ENCODE data around the gene COPG1.
A peak's percentile ranks its signal among the peaks of the same experiment; 100 is the strongest.

Gene COPG1

GRCh38 chr3:129314386-129315222, 65.2 kb downstream of the COPG1 start:
- DNase-seq (ENCODE audit: low read depth in 2 of 2), result no peak

- no peak for DNase-seq (ENCODE audit: low read depth in 2 of 2)
Observed at GRCh38 chr3:129315223-129315997, 66.0 kb downstream of the COPG1 start.

GRCh38 chr3:129315998-129316247, 66.5 kb downstream of the COPG1 start:
- DNase-seq (ENCODE audit: low read depth in 2 of 2), result no peak

GRCh38 chr3:129316248-129317013, 67.0 kb downstream of the COPG1 start:
- DNase-seq (ENCODE audit: low read depth in 2 of 2), result peak; percentile 74 to 93

GRCh38 chr3:129317014-129317771, 67.8 kb downstream of the COPG1 start:
- DNase-seq (ENCODE audit: low read depth in 2 of 2), result no peak

- no peak for DNase-seq (ENCODE audit: low read depth in 2 of 2)
Observed at GRCh38 chr3:129317848-129318247, 68.4 kb downstream of the COPG1 start.

GRCh38 chr3:129318921-129319320, 69.5 kb downstream of the COPG1 start:
- DNase-seq (ENCODE audit: low read depth in 2 of 2), result no peak

GRCh38 chr3:129320261-129320660, 70.9 kb downstream of the COPG1 start:
- DNase-seq (ENCODE audit: low read depth in 2 of 2), result no peak

- no peak for DNase-seq (ENCODE audit: low read depth in 2 of 2)
Observed at GRCh38 chr3:129320825-129321487, 71.5 kb downstream of the COPG1 start.

- DNase-seq (ENCODE audit: low read depth in 2 of 2), result no peak
Observed at GRCh38 chr3:129321887-129322286, 72.5 kb downstream of the COPG1 start.

GRCh38 chr3:129323651-129324294, 74.4 kb downstream of the COPG1 start:
- no peak for DNase-seq (ENCODE audit: low read depth in 2 of 2)

GRCh38 chr3:129324855-129325254, 75.4 kb downstream of the COPG1 start:
- no peak for DNase-seq (ENCODE audit: low read depth in 2 of 2)

- DNase-seq (ENCODE audit: low read depth in 2 of 2), result no peak
Observed at GRCh38 chr3:129325383-129325782, 76.0 kb downstream of the COPG1 start.

- DNase-seq (ENCODE audit: low read depth in 2 of 2), result no peak
Observed at GRCh38 chr3:129326138-129326537, 76.7 kb downstream of the COPG1 start.

GRCh38 chr3:129326595-129326994, 77.2 kb downstream of the COPG1 start:
- no peak for DNase-seq (ENCODE audit: low read depth in 2 of 2)

All from stimulated activated CD8-positive, alpha-beta memory T cell treated with anti-CD3 and anti-CD28 coated beads, Interleukin-7, amount 100 ng/mL, for 1 hour (primary cell).